Upper lobe of right lung (tissue), 1 donor: ENCODE data around the gene RPUSD3. TPM values are rescaled to one million over a fixed set of nuclear protein-coding genes. Genes with fewer than 3 reads are reported as not detected.

Source experiments
- ATAC-seq: fragments of 200-7000 bp; cut with Tn5 transposase; one replicate; pipeline ENCODE4 v1.9.1; 2020; ENCODE audit warnings: mild to moderate bottlenecking, moderate library complexity
- DNase-seq: peaks from one replicate; pipeline ENCODE4 v3.0.0-alpha.2; 2020
- H3K27ac ChIP-seq: fragments of 200-600 bp; one replicate; pipeline ENCODE4 v1.8.0; 2022
- H3K27me3 ChIP-seq: fragments of 200-600 bp; one replicate; pipeline ENCODE4 v1.8.0; 2022; ENCODE audit warnings: mild to moderate bottlenecking
- H3K36me3 ChIP-seq: fragments of 200-600 bp; one replicate; pipeline ENCODE4 v1.8.0; 2022
- H3K4me1 ChIP-seq: fragments of 200-600 bp; one replicate; pipeline ENCODE4 v1.8.0; 2022
- H3K4me3 ChIP-seq: fragments of 200-600 bp; one replicate; pipeline ENCODE4 v1.8.0; 2022; ENCODE audit warnings: mild to moderate bottlenecking
- H3K9me3 ChIP-seq: fragments of 200-600 bp; one replicate; pipeline ENCODE4 v1.8.0; 2022
- CTCF ChIP-seq: fragments of 200-600 bp; IDR thresholded peaks from one replicate; pipeline ENCODE4 v1.8.0; 2022; ENCODE audit warnings: antibody characterized with exemption
- intact Hi-C: fragments of 100-400 bp; cut with DNase I; formaldehyde crosslinking; loops from one replicate; pipeline ENCODE4 v1.11.0; 2022
- total RNA-seq: library from RNA; stranded (reverse); fragmentation: NEBNext Ultra II Directional; extraction: Animal tissue kit (Norgen Biotek cat#: 25700); gene quantifications from one replicate; pipeline ENCODE4 v1.2.1, GENCODE V29; 2021
- donor health status: DM: no; HTN: yes; CAD: no; lungs with severe emphysema.

RPUSD3 gene
- total RNA-seq, 1 donor from 2014 or later: 27.7 TPM

- no peak for TF ChIP-seq CTCF
- H3K4me1 ChIP-seq: no peaks in the 10 kb centered on the region
- no peaks in the 10 kb centered on the region for H3K27me3 ChIP-seq
- peaks cover 5% of the 10 kb centered on the region for H3K36me3 ChIP-seq
- intact Hi-C loops: no loop called here
- H3K27ac ChIP-seq: no peak overlapping the region
- no peak overlapping the region for H3K4me3 ChIP-seq
- no peak for ATAC-seq
- no peak for DNase-seq
- H3K9me3 ChIP-seq: no peaks in the 10 kb centered on the region
Observed at GRCh38 chr3:9820543-9820942, 23.3 kb downstream of the RPUSD3 start.

GRCh38 chr3:9818666-9819335 lies 25.0 kb downstream of the RPUSD3 start:
- DNase-seq: no peak
- Histone ChIP-seq H3K9me3 (no peaks in the 10 kb centered on the region), H3K4me1 (no peaks in the 10 kb centered on the region), H3K36me3 (peaks cover 5% of the 10 kb centered on the region), H3K27ac (no peak overlapping the region), H3K4me3 (no peak overlapping the region), H3K27me3 (no peaks in the 10 kb centered on the region)
- TF ChIP-seq CTCF: no peak
- intact Hi-C loops: no loop called here
- no peak for ATAC-seq

GRCh38 chr3:9817436-9817835 lies 26.4 kb downstream of the RPUSD3 start:
- no peaks in the 10 kb centered on the region for H3K4me1 ChIP-seq
- DNase-seq (no peak), ATAC-seq (peak; percentile 53)
- peaks cover 5% of the 10 kb centered on the region for H3K36me3 ChIP-seq
- no peaks in the 10 kb centered on the region for H3K27me3 ChIP-seq
- TF ChIP-seq CTCF: no peak
- no peak overlapping the region for H3K4me3 ChIP-seq
- H3K9me3 ChIP-seq: no peaks in the 10 kb centered on the region
- no peak overlapping the region for H3K27ac ChIP-seq
- intact Hi-C loops: no loop called here

GRCh38 chr3:9815986-9816385 lies 27.8 kb downstream of the RPUSD3 start:
- Histone ChIP-seq H3K27me3 (no peaks in the 10 kb centered on the region), H3K4me3 (no peak overlapping the region), H3K4me1 (no peaks in the 10 kb centered on the region), H3K36me3 (peaks cover 5% of the 10 kb centered on the region), H3K27ac (no peak overlapping the region), H3K9me3 (no peaks in the 10 kb centered on the region)
- TF ChIP-seq CTCF: no peak
- ATAC-seq (peak; percentile 8), DNase-seq (no peak)
- intact Hi-C loops: no loop called here

- Histone ChIP-seq H3K27ac (no peak overlapping the region), H3K27me3 (no peaks in the 10 kb centered on the region), H3K4me3 (no peak overlapping the region), H3K36me3 (no peaks in the 10 kb centered on the region), H3K4me1 (peaks cover 13% of the 10 kb centered on the region), H3K9me3 (no peaks in the 10 kb centered on the region)
- no peak for ATAC-seq
- intact Hi-C loops: no loop called here
- no peak for DNase-seq
- no peak for TF ChIP-seq CTCF
Observed at GRCh38 chr3:9812870-9813483, 30.8 kb downstream of the RPUSD3 start.
